HG03139 (cell line): ENCODE measurements around the gene HABP2.

ENCODE experiments used
- ATAC-seq: cut with Tn5 transposase; IDR thresholded peaks from one replicate; pipeline ENCODE4 v1.9.1; 2021; ENCODE audit not compliant: unreplicated experiment

Gene HABP2

GRCh38 chr10:113525713-113526112, 27.1 kb upstream of the HABP2 start:
- no peak for ATAC-seq

GRCh38 chr10:113527211-113527906, 25.5 kb upstream of the HABP2 start:
- ATAC-seq: no peak

GRCh38 chr10:113528876-113529275, 24.0 kb upstream of the HABP2 start:
- ATAC-seq: no peak

GRCh38 chr10:113529575-113529974, 23.3 kb upstream of the HABP2 start:
- no peak for ATAC-seq

- ATAC-seq: no peak
Measured at GRCh38 chr10:113530476-113530875, 22.4 kb upstream of the HABP2 start.

DNA sequence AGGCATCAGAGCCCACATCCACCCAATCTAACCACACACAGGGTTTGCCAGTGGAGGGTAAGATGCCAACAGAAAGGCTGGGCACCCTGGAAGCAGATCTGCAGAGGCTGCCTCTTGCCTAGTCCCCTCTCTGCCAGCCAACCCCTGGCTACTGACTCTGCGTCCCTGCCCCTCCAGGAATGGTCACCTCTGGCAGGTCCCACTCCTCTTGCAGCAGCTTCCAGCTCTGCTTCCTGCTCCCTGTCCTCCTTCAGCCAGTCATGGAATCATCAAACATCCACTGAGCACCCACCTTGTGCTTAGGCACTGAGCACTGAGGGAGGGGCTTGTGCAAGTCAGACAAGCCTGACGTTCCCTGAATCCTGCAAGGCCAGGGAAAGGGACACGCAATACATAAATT, 20.1 kb upstream of the HABP2 start:
- ATAC-seq: no peak

DNA sequence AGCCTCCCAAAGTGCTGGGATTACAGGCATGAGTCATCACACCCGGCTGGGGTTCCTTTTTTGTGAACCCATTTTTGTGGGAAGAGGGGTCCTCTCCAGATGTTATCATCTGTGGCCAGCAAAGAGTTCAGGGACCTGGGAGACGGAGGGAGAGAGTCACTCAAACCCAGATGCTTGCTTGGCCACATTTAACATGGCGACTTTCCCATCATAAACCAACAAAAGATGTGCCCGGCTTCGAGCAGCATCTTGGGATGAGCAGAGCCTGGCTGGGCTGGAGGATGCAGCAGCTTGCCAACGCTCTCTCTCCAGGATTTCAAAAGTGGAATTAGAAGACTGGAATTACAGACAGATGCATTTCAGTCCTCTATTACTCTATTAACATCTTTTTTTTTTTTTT, 19.1 kb upstream of the HABP2 start:
- no peak for ATAC-seq

GRCh38 chr10:113534423-113534822, 18.4 kb upstream of the HABP2 start:
- no peak for ATAC-seq

DNA sequence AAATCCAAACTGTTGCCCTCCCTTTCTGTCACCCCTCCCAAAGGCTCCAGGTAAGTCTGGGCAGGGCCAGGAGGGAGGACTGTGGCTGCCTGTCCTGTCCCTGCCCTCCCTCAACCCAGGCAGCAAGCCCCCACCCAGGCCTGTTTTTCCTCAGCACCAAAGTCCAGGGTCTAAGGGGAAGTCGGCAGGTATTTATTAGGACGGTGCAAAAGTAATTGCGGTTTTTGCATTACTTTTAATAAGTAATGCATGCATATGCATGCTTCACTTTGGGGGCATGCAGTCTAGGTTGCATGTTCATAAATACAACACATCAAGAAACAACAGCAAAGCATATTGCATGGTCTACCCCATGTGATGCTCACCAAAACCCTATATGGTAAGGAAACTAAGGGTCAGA, 15.2 kb upstream of the HABP2 start:
- ATAC-seq: no peak

DNA sequence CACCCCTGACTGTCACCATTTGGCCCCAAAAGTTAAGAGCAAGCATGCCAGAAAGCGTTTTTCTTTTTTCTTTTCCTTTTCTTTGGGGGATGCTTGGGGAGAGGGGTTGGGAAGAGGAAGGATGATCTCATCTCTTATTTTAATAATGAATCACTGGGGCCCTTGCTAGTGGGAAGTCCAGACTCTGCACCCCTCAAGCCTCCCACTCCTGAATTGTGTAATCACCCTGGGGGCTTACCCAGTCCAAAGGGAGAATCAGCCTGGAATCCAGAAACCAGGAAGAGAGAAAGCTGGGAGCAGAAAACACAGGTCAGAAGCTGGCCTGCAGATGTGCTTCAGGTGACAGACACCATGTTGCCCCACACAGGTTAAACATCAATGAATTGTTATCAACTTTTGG, 14.7 kb upstream of the HABP2 start:
- ATAC-seq: no peak

DNA sequence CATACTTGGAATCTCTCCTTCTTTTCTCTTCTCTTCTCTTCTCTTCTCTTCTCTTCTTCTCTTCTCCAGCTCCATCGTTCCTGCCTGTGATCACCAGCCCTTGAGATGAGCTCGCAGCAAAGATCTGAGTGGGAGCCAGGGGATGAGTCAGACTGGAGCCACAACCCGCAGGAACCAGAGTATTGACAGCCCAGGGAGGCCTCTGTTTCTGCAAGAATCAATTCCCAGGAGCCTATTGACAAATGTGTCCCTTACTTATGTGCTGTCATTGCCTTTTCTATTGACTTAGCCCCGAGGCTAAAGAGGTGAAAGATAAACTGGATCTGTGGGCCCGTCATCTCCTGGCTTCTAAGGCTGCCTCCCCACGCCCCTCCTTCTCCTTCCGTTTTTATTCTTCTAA, 13.1 kb upstream of the HABP2 start:
- no peak for ATAC-seq

DNA sequence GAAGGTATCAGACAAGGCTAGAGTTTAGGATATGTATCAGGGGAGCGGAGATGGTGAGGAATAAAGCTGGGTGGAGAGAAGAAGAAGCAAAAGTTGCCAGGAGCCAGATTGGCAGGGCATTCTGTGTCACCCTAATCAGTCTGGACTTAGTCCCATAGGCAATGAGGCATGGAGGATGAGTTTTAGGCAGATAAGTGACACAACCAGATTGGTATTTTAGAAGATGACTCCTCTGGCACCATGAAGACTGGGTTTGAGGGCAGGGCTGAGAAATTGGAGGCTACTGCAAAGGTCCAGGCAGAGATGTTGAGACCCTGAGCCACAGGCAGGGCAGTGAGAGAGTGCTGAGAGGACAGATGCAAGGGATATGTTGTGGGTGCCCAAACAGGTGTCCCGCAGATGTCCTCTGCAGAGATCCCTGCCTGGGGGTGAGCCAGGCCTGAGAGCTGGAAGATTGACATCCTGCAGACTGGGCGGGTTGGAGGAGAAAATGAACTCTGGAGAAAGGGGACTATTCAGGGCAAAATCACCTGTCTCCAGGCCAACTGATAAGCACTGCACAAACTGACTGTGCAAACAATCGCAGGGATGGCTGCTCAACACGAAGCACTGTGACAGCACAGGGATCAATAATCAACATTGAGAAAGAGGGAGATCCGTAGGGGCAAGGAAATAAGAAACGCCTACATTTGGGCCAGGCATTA, 11.9 kb upstream of the HABP2 start:
- no peak for ATAC-seq

DNA sequence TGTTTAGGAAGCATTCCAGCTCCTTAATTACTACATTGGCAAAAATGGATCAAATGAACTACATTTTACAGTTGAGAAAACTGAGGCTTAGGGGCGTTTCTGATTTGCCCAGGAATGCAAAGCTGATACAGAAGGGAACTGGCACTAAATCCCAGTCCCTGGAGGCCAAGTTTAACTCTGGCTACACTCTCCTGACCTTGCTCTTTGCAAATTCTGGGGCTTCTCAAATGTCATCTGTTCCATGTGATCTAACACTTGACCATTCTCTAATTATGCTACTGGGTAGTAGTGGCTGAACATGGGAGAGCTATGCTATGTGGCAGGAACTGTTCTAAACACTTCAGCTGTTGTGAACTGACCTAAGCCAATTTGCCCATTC, 11.3 kb upstream of the HABP2 start:
- no peak for ATAC-seq

DNA sequence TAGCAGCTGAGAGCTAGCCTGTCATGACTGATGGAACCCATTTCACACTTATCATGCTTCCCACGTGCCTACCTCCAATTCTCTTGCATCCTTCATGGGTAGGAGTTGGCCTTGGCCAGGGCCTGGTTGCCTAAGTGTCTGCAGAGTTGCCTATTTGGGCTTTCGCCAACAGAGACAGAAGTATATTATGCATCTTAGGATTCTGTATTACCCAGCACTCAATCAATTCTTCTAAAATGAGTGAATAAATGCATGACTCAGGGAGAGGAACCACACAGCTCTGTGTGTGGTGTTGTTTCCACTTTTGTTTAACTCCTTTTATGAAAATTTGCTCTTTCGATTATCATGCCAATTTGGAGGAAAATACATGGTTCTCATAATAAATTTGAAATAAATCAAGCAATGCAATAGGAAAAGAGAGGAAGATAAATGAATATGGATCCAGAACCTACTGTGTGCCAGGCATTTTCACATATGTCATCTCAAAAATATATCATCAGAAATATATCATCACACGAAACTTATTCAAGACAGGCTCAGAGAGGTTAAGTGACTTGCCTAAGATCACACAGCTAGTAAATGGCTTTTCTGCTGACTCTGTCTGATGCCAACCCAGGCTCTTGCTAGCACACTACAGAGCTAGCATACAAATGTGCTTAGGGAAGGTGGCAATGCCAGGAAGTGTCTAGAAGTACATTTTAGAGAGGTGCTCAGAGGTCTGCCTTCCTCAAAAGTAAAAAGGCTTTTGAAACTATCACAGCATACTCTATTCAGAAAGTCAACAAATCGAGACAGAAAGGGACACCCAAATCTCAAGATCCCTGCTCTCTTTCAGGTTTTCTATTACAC, 9.5 kb upstream of the HABP2 start:
- ATAC-seq: no peak

- no peak for ATAC-seq
Measured at GRCh38 chr10:113544392-113544791, 8.5 kb upstream of the HABP2 start.

GRCh38 chr10:113547426-113547825, 5.4 kb upstream of the HABP2 start:
- ATAC-seq: no peak

- no peak for ATAC-seq
Measured at GRCh38 chr10:113549856-113550255, 3.0 kb upstream of the HABP2 start.

GRCh38 chr10:113550365-113550764, 2.5 kb upstream of the HABP2 start:
- no peak for ATAC-seq

GRCh38 chr10:113552014-113552413, 839 bp upstream of the HABP2 start:
- no peak for ATAC-seq

GRCh38 chr10:113553149-113553548, 296 bp downstream of the HABP2 start:
- no peak for ATAC-seq

DNA sequence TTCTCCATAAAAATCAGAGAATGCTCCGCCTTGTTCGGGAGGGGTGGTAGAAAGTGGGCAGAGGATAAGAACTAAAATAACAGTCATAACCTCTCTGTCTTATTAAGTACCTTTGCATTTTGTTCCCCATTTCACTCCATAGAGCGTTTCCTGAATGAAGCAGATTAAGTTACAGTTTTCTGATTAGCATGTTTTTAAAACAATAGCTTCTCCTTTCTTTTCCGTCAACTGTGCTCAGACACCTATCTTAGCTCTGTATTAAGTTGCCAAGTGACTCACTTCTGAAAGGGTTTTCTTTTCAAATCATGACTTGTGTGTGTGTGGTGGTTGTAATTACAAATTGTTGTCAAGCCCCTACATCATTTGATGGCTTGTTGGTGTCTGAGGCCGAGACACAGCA, 1.4 kb downstream of the HABP2 start:
- no peak for ATAC-seq

GRCh38 chr10:113555245-113555644, 2.4 kb downstream of the HABP2 start:
- ATAC-seq: no peak
